HL-60 (cell line): ENCODE results near the gene PRKAG2.

Source experiments
- DNase-seq, 2 experiments: peaks; one replicate each; pipeline ENCODE4 v3.0.0-alpha.2; 2010 to 2020; ENCODE audit warnings: low read depth in 1 of 2, low spot score in 1 of 2
- H3K27ac ChIP-seq: fragments of 250-450 bp; sonication (Bioruptor Pico); replicated peaks from 2 replicates; pipeline ENCODE4 v1.5.1; 2020; ENCODE audit warnings: mild to moderate bottlenecking, moderate library complexity
- H3K27me3 ChIP-seq: fragments of 250-450 bp; sonication (Bioruptor Pico); 2 replicates; pipeline ENCODE4 v1.5.1; 2021; ENCODE audit warnings: mild to moderate bottlenecking, moderate library complexity; ENCODE audit not compliant: insufficient read depth, poor library complexity, severe bottlenecking
- H3K4me3 ChIP-seq: replicated peaks from 2 replicates; pipeline ENCODE4 v1.5.1; 2011; ENCODE audit warnings: mild to moderate bottlenecking, control low read depth, low read length; ENCODE audit not compliant: insufficient read depth
- GABPA ChIP-seq: IDR thresholded peaks from 2 replicates; pipeline ENCODE4 v1.6.1; 2012; ENCODE audit warnings: low read depth
- POLR2AphosphoS5 ChIP-seq: IDR thresholded peaks from 2 replicates; pipeline ENCODE4 v1.6.1; 2012; ENCODE audit warnings: low read depth
- SPI1 ChIP-seq: IDR thresholded peaks from 2 replicates; pipeline ENCODE4 v1.6.1; 2012; ENCODE audit warnings: low read depth, mild to moderate bottlenecking, borderline replicate concordance
- TF ChIP-seq, protein P1 (sequence below): IDR thresholded peaks from one replicate; pipeline ENCODE4 v1.5.1; 2011; ENCODE audit warnings: low read length, control low read depth, inconsistent platforms; ENCODE audit not compliant: insufficient read depth
- TF ChIP-seq, protein P2 (sequence below): IDR thresholded peaks from 2 replicates; pipeline ENCODE4 v1.6.1; 2012; ENCODE audit warnings: low read depth; ENCODE audit not compliant: insufficient replicate concordance

The PRKAG2 gene

DNA sequence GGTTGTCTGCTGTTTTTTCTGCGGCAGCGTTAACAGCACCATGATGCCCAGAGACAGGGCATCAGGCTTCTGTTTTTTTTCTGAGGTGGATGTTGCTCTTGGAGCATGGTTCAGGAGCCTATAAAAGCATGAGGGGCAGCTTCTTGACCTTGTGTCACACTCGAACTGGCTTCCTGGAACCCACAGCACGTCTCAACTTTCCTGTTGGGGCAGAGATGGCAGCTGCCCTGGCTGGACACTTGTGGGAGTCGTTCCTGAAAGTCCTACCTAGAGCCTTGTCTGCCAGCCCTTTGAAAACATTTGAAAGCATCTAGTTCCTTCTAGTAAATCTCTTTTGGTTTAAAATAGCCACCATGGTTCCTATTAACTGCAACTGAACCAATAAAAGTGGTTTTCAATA, 28.9 kb upstream of the PRKAG2 start:
- H3K27me3 ChIP-seq = no peaks in the 10 kb centered on the region
- TF ChIP-seq, protein P1, sequence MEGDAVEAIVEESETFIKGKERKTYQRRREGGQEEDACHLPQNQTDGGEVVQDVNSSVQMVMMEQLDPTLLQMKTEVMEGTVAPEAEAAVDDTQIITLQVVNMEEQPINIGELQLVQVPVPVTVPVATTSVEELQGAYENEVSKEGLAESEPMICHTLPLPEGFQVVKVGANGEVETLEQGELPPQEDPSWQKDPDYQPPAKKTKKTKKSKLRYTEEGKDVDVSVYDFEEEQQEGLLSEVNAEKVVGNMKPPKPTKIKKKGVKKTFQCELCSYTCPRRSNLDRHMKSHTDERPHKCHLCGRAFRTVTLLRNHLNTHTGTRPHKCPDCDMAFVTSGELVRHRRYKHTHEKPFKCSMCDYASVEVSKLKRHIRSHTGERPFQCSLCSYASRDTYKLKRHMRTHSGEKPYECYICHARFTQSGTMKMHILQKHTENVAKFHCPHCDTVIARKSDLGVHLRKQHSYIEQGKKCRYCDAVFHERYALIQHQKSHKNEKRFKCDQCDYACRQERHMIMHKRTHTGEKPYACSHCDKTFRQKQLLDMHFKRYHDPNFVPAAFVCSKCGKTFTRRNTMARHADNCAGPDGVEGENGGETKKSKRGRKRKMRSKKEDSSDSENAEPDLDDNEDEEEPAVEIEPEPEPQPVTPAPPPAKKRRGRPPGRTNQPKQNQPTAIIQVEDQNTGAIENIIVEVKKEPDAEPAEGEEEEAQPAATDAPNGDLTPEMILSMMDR = no peak
- TF ChIP-seq POLR2AphosphoS5 (no peak), SPI1 (no peak), GABPA (no peak)
- TF ChIP-seq, protein P2, sequence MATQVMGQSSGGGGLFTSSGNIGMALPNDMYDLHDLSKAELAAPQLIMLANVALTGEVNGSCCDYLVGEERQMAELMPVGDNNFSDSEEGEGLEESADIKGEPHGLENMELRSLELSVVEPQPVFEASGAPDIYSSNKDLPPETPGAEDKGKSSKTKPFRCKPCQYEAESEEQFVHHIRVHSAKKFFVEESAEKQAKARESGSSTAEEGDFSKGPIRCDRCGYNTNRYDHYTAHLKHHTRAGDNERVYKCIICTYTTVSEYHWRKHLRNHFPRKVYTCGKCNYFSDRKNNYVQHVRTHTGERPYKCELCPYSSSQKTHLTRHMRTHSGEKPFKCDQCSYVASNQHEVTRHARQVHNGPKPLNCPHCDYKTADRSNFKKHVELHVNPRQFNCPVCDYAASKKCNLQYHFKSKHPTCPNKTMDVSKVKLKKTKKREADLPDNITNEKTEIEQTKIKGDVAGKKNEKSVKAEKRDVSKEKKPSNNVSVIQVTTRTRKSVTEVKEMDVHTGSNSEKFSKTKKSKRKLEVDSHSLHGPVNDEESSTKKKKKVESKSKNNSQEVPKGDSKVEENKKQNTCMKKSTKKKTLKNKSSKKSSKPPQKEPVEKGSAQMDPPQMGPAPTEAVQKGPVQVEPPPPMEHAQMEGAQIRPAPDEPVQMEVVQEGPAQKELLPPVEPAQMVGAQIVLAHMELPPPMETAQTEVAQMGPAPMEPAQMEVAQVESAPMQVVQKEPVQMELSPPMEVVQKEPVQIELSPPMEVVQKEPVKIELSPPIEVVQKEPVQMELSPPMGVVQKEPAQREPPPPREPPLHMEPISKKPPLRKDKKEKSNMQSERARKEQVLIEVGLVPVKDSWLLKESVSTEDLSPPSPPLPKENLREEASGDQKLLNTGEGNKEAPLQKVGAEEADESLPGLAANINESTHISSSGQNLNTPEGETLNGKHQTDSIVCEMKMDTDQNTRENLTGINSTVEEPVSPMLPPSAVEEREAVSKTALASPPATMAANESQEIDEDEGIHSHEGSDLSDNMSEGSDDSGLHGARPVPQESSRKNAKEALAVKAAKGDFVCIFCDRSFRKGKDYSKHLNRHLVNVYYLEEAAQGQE = no peak
- H3K4me3 ChIP-seq = no peak overlapping the region
- H3K27ac ChIP-seq = no peak overlapping the region
- DNase-seq = no peak

DNA sequence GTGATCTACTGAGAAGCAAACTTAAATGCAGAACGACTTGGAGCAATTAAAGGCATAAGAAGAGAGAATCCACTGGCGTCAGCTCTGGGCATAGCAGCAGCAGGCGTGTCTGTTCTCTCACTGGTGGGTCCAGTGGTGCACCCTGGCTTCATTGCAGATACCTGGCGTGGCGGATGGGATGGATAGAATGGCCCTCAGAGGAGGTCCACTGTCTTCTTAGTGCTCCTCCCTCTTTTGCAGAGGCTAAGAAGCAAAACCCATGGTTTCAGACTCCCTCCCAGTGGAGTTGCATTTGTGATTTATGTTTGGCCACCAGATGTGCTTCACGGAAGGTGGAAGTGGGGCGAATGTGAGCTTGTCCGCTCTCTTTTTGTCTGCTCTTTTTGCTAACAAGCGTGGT, 28.4 kb upstream of the PRKAG2 start:
- no peak overlapping the region for H3K27ac ChIP-seq
- DNase-seq = no peak
- no peaks in the 10 kb centered on the region for H3K27me3 ChIP-seq
- TF ChIP-seq GABPA = no peak
- TF ChIP-seq, protein P1 = no peak
- TF ChIP-seq POLR2AphosphoS5 = no peak
- no peak for TF ChIP-seq SPI1
- TF ChIP-seq, protein P2 = no peak
- no peak overlapping the region for H3K4me3 ChIP-seq

DNA sequence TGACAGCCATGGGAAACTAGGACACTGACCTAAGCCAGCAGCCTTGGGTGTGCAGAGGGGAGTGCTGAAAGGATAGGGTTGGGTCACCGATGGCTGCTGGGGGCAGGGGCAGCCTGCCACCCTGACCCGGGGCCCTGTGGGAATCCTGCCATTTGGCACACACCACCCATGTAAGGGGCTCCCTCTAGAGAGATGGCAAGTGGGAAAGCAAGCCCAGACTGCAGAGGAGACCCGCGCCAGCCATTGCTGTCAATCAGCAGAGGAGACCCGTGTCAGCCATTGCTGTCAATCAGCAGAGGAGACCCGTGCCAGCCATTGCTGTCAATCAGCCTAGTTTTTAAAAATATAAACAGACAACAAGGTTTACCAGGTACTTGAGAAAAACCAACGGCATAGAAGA, 27.4 kb upstream of the PRKAG2 start:
- H3K4me3 ChIP-seq = no peak overlapping the region
- DNase-seq = no peak
- no peak overlapping the region for H3K27ac ChIP-seq
- no peaks in the 10 kb centered on the region for H3K27me3 ChIP-seq
- no peak for TF ChIP-seq GABPA
- no peak for TF ChIP-seq SPI1
- no peak for TF ChIP-seq POLR2AphosphoS5
- TF ChIP-seq, protein P1 = no peak
- TF ChIP-seq, protein P2 = no peak
